ENCODE data around the gene NFIX.
"Not testable (repeated sequence)": the region's sequence is repeated elsewhere in the genome, so short reads cannot be mapped to it uniquely, and the experiment has no call there.

NFIX gene

DNA sequence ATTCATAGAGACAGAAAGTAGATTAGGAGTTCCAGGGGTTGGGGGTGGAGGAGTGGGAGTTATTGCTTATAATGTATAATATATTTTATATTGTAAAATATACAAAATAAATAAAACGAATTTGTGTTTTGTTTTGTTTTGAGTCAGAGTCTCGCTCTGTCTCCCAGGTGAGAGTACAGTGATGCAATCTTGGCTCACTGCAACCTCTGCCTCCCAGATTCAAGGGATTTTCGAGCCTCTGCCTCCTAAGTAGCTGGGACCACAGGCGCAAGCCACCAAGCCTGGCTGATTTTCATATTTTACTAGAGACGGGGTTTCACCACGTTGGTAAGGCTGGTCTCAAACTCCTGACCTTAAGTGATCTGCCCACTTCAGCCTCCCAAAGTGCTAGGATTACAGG, 35.8 kb upstream of the NFIX start:
- DNase-seq, result no peak

DNA sequence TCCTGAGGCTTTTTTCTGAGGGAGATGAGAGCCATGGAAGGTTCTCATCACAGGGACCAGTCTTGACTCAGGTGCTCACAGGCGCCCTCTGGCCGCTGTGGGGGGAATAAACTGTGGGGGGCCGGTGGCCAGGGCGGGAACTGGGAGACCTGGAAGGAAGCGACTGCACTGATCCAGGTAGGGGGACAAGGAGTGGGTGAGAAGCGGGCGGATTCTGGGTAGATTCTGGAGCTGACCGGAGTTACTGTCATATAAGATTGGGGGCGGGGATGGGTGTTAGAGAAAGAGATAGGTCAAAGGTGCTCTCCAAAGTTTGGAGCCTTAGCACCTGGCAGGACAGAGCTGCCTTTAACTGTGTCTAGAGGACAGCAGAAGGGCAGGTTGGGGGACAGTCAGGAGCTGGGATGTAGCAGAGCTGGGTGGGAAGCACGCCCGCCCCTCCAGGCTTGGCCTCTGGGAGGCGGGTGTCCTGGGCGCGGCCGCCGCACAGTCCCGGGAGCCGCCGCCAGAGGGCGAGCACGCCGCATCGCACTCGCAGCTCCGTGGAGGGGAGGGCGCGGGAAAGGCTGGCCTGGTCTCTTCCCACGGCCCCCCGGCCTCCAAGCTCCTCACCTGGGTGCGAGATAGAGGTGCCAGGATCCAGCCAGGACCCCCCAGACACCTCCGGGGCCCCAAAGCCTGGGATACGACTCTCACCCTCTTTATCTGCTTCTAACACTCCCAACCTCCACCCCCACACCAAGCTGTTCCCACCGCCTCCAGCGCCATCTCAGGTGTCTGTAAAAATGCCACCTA, 30.1 kb upstream of the NFIX start:
- peak; percentile 86 for DNase-seq

DNA sequence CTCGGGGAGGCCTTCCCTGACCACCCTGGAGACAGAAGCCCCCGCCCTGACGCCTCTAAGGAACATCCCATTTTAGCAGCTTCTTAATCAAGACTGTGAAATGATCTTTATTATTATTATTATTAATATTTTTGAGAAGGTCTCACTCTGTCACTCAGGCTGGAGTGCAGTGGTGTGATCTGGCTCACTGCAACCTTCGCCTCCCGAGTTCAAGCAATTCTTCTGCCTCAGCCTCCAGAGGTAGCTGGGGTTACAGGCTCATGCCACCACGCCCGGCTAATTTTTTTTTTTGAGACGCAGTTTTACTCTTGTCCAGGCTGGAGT, 29.5 kb upstream of the NFIX start:
- DNase-seq, result no peak

DNA sequence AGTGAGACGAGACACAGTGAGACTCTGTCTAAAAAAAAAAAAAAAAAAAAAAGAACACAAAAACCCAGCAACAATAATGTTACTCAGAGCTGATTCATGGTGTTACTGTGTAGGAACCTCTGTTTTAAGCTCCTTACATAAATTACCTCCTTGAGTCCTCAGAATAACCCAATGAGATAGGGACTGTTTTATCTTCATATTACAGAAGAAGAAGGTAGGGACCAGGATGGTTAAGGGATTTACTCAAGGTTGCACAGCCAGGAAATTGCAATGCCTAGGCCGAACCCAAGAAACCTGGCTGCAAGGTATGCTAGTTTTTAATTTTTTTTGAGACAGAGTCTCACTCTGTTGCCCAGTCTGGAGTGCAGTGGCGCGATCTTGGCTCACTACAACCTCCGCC, 27.4 kb upstream of the NFIX start:
- DNase-seq, result no peak

DNA sequence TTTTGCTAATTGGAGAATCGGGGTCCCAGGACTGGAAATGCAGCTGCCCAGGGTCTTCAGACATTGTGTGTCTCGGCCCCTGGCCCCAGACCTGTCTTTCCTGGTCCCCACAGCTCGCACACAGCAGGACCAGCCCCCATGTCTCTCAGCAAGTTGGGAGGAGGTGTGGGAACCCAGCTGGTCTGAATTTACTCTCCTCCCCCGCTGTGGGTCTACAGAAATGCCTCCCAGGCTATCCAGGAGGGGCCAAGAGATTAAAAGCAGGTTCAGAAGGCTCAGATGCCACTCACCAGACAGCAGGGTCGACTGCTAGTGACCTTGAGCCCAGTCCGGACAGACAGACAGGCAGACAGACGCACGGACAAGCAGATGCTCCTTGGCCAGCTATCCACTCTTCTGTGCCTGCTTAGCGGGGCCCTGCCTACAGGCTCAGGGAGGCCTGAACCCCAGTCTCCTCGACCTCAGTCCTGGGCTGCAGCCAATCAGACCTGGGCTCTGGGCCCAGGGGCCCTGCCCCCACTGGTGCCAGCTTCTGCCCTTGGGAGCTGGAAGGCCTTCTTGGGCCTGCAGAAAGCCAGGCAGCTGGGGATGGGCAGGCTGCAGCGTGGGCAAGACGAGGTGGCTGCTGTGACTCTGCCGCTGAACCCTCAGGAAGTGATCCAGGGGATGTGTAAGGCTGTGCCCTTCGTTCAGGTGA, 25.8 kb upstream of the NFIX start, which contains the start of gene DAND5:
TSS of gene DAND5 (plus strand) at position 285 of the 697 bp plus-strand sequence. CDS start at position 370, 85 bp downstream.
- no peak for DNase-seq

DNA sequence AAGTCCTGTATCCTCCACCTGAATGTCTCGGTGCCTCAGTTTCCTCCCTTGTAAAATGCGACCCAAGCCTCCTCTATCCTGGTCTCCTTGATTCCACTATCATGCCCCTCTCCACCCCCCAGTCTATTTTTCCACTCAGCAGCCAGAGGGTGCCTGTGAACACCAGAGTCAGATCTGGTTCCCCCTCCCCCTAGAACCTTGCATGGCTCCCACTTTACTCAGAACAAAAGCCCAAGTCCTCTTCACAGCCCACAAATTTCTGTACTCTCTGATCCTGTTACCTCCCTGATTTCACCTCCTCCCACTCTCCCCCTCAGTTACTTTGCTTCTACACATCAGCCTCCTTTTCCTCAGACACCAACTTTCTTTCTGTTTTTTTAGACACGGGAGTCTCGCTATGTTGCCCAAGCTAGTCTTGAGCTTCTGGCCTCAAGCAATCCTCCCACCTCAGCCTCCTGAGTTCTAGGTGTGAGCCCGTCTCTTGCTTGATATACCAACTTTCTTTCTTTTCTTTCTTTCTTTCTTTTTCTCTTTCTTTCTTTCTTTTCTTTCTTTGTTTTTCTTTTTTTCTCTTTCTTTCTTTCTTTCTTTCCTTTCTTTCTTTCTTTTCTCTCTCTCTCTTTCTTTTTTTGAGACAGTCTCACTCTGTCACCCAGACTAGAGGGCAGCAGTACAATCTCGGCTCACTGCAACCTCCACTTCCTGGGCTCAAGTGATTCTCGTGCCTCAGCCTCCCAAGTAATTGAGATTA, 25.0 kb upstream of the NFIX start:
- no peak for DNase-seq

DNA sequence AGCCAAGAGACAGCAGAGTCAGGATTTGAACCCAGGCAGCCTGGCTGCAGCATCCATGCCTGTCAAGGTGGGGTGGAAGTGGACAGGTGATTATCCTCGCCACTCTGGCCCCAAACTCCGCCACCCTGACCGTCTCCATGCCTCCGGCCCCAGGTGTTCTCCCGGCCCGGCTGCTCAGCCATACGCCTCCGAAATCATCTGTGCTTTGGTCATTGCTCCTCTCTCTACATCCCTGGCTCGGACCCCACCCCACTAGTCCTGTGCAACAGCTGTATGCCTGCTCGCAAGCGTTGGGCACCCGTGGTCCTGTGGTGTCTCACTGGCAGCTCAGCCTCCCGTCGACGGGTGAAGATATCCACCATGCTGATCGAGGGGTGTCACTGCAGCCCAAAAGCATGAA, 22.0 kb upstream of the NFIX start:
- no peak for DNase-seq

DNA sequence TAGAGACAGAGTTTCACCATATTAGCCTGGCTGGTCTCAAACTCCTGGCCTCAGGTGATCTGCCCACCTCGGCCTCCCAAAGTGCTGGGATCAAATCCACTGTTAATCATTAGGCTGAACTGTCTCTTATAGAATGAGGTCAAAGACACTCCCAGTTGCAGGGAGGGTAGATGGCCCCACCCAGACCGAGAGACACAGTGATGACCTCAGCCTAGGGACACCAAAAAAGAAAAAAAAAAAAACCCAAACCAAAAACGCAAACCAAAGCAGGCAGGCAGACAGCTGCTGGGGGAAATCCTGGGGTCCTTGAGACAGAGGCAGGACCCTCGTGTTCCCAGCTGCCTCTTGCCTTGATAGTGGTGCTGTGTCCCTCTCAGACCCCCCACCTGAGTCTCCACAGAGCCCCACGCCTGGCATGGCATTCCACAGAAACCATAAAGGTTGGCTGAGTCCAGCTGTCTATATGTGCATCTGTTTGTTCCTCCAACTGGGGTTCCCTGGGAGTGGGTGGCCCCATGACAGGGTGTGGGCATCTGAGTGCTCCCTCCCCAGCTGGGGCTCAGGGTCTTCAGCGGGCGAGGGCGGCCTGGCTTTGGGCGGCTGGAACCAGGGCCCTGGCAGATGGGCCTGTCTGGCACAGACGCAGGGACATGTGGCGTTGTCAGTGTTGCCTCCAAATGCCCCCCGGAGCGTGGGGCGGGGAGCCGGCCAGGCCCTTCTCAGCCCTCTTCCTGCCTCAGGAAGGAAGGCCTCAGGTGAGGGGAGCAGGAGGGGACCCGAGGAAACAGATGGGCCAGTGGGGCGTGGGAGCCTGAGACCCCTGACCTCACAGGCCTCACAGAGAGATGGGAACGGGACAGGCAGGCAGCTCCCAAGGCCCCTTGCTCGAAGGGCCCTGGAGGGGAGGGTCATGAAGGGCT, 20.7 kb upstream of the NFIX start:
- DNase-seq, result no peak

DNA sequence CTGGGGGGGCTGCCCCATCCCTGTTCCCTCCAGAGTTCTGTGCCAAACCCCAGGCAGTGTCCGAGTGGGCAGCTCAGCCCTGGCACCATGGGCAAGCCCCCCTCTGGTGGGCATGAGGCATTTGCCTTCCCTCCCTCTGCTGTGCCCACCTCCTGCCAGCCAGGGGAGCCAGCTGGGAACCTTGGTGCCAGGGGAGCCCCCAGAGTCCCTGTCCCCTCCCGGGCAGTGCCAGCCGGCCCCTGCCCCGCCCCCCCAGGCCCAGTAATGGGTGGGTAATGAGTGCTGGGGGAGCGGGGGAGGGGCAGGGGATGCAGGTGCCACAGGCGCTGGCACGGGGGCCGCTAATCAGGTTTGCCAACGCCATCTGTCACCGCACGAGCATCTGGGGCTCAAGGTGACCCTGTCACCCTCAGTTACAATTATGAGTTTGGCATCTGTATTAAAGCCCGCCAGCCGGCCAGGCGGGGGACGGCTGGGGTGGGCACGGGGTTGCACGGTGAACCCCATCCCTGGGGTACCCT, 20.0 kb upstream of the NFIX start:
- DNase-seq, result no peak

DNA sequence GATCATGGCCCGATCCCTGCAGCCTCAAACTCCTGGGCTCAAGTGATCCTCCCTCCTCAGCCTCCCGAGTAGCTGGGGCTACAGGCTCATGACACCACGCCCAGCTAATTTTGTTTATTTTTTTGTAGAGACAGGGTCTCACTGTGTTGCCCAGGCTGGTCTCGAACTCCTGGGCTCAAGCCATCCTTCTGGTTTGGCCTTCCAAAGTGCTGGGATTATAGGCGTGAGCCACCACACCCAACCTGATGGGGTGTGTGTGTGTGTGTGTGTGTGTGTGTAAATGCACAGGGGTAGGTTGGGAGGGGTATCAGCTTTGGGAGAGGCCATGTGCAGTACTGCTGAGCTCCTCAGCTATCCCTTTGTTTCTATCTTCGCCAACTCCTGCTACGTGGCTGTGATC, 19.2 kb upstream of the NFIX start:
- DNase-seq, result not testable (repeated sequence)

DNA sequence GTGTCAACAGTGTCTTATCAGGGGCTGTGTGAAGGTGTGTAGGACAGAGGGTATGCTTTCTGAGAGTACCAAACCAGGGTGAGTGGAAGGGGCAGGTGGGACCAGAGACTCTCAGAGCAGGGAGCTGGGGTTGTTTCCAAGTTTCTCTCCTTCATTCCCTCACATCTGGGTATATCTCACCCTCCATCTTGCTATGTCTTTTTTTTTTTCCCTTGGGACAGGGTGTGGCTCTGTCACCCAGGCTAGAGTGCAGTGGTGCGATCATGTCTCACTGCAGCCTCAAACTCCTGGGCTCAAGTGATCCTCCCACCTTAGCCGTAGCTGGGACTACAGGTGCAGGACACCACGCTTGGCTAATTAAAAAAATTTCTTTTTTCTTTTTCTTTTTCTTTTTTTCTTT, 15.3 kb upstream of the NFIX start:
- no peak for DNase-seq

DNA sequence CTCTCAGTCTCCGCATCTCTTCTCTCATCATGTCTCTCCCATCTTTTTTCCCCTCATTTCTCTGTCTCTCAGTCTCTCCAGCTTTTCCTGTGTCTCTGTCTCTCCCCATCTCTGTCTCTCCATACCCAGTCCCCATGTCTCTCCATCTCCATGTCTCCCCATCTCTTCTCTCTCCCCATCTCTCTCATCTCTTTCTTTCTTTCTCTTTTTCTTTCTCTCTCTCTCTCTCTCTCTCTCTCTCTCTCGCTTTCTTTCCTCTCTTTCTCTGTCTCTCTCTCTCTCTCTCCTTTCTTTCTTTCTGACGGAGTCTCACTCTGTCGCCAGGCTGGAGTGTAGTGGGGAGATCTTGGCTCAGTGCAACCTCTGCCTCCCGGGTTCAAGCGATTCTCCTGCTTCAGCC, 12.6 kb upstream of the NFIX start:
- DNase-seq, result no peak

DNA sequence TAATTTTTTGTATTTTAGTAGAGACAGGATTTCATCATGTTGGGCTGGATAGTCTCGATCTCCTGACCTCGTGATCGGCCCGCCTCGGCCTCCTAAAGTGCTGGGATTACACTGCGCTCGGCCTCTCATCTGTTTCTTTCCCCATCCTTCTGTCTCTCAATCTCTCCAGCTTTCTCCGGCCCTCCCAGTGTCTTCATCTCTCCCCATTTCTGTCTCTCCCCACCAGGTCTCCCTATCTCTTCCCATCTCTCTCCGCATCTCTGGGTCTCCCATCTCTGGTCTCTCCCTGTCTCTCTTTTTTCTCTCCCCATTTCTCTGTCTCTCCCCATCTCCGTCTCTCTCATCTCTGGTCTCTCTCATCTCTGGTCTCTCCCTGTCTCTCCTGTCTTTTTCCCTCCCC, 12.2 kb upstream of the NFIX start:
- DNase-seq, result no peak

DNA sequence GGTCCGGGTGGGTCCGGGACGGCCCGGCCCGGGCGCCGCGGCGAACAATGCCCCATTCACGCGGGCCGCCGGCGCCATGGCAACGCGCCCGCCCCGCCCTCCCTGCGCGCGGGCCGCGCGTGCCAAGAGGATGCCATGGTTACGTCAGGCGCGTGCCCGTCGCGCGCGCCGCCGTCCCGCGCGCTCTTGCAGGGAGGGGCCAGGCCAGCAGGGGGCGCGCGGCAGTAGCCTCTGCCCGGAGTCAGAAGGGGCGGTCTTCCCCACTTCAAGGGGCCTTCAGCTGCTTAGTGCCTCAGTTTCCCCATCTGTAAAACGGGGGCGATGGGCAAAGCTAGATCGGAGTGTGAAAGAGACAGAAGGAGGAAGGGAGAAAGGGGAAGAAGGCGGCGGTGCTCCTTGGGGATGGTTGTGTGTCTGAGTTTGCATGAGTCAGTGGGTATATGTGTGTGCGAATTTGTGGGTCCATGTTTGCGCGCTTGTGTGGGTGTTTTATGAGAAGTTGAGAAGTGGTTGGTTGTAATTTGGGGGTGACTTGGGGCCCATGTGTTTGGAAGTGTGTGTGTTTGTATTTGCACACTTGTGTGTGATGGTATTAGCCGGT, 11.6 kb upstream of the NFIX start:
- peak; percentile 88 for DNase-seq

DNA sequence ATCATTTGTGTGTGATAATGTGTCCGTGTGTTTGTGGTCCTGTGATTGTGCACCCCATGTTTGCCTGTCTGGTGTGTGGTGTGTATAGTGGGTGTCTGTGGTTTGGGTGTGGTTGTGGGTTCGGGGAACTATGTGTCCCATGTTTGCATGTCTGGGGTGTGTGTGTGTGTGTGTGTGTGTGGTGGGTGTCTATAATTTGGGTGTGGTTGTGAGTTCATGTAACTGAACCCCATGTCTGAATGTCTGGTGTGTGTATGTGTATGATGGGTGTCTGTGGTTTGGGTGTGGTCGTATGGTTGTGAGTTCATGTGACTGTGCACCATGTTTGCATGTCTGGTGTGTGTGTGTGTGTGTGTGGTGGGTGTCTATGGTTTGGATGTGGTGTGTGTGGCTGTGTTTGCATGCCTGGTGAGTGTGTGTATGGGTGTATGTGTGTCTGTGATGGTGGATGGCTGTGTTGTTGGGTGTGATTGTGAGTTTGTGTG, 11.1 kb upstream of the NFIX start:
- DNase-seq, result no peak

DNA sequence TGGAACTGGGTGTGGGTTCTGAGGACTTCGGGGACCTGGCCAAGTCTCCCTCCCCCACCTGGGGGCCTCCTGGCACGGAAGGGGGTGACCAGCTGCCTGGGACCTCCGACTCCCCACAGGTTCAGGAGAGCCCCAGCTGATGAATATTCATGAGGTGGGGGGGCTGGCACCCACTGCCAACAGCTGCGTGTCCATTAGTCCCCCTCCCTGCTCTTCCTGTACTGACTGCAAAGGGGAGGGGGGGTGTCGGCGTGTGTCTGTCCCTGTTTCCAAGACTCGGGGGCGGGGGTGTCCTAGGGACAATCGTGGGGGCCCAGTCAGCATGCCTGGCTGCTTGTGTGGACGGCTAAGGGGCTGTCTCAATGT, 10.6 kb upstream of the NFIX start:
- DNase-seq, result no peak

DNA sequence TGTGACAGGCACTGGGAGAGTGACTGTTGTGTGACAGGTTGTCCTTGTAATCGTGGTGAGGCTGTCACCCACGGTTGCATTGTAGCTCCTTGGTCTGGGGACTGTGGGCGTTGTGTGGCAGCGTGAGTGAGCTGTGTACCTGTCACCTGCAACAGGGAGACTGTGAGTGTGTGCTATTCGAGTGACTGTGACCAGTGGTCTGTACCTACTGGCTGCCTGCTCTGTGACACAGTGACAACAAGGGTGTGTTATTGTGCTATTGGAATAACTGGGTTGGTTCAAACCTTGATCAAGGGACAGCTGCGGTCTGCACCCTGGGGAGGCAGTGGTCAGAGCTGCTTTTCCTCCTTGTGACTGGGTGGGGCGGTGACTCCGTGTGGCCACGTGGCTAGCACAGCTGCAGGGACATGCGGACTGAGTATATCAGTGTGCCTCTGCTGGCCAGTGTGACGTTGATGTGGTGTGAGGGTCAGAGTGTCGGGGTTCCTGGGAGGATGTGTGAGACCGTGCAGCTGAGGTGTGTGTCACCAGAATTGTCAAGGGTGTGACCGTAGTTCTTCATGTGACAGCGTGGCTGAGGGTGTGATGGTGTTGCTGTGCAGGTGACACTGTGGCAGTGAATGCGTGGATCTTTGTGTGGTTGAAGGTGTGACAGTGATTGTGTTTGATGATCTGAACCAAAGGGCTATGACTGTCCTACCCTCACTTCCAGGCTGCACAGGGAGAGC, 10.1 kb upstream of the NFIX start:
- DNase-seq, result no peak

DNA sequence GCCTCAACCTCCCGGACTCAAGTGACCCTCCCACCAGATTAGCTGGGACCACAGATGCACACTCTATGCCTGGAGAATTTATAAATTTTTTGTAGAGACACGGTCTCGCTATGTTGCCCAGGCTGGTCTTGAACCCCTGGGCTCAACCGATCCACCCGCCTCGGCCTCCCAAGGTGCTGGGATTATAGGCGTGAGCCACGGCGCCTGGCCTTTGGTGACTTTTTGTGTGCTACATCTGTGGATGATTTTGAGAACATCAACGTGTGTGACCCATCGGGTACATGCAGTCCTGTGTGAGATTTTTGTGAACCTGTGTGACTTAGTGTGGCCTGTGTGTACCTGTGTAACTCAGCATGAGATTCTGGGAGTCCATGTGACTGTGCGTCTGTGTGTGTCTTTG, 8.5 kb upstream of the NFIX start:
- DNase-seq, result no peak

DNA sequence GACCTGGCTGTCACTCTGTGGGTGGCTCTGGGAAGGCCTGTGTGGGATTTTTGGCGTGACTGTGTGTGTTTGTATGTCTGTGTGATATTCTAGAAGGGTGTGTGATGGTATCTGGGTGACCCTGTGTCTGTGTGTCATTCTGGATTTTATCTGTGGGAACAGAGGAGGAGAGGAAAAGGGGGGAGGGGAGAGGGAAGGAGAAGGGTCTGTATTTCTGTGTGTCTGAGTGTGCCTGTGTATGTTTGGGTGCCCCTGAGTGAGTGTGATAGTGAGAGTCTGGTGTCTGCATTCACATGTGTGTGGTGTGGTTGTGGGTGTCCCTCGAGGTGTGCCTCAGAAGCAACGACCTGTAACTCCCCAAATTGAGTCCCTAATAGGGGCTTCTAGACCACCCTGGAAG, 8.1 kb upstream of the NFIX start:
- no peak for DNase-seq

DNA sequence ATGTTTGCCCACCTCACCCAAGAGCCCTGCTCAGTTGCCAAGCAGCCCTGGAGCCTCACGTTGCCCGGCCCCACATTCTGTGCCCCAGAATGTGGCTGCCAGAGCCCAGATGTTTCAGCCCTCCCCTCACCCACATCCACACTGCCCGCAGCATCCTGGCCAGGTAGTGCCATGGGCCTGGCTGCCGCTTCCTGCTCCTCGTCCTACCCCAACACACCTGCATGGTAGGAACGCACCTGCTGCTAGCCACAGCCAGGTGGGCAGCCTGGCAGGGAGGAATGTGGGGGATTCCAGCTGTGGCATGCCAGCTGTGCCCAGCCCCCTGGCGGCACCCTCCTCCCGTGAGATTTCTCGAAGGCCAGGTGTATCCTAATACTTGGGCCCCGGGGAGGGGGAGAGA, 7.5 kb upstream of the NFIX start:
- DNase-seq, result no peak

DNA sequence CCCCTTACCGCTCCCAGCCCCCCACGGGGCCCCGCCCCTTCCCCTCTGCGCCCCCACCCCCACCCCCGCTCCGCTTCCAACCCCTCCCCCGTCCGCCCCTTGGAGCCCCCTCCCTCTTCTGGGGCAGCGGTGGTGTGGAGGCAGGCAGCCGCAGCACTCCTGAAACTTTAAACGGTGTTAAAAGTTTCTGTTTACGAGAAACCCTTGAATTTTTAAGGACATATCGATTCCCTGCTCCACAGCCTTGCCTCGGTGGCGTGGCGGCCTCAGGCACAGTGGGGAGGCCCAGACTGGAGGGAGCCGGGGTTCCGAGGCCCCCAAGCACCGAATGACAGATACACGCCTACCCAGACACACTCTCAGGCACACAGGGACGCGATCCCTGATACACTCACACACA, 4.8 kb upstream of the NFIX start:
- DNase-seq, result no peak
